ENCODE data around the gene MUC5AC. TPM values are rescaled to one million over a fixed set of nuclear protein-coding genes. Genes with fewer than 3 reads are reported as not detected.

The MUC5AC gene
- total and polyA plus RNA-seq, 8 donors, result 0.04 to 0.75 (median 0.37) TPM; not detected in 1

- H3K36me3 ChIP-seq, result no peaks in the 10 kb centered on the region
- intact Hi-C loops (cut with DNase I), result no loop called here
- no peaks in the 10 kb centered on the region for H3K4me1 ChIP-seq
- peaks cover 0 to 37% of the 10 kb centered on the region in 2 donors for H3K27me3 ChIP-seq
- no peak overlapping the region for H3K27ac ChIP-seq
- no peak for ATAC-seq
- no peak for TF ChIP-seq CTCF (IDR thresholded peaks at IDR 0.05)
- no peak overlapping the region for H3K4me3 ChIP-seq
- DNase-seq, result no peak
- peaks cover 0 to 22% of the 10 kb centered on the region in 2 donors for H3K9me3 ChIP-seq
These were observed 22.8 kb upstream of the MUC5AC start for GRCh38 chr11:1134848-1135445.

- Histone ChIP-seq H3K36me3 (no peaks in the 10 kb centered on the region), H3K9me3 (peaks cover 0 to 26% of the 10 kb centered on the region in 2 donors), H3K4me1 (no peaks in the 10 kb centered on the region), H3K4me3 (no peak overlapping the region), H3K27ac (no peak overlapping the region), H3K27me3 (peaks cover 0 to 25% of the 10 kb centered on the region in 2 donors)
- no peak for TF ChIP-seq CTCF (IDR thresholded peaks at IDR 0.05)
- intact Hi-C loops (cut with DNase I), result no loop called here
- ATAC-seq (no peak), DNase-seq (no peak)
These were observed 19.7 kb upstream of the MUC5AC start for GRCh38 chr11:1138097-1138496.

GRCh38 chr11:1139441-1140083, 18.2 kb upstream of the MUC5AC start:
- intact Hi-C loops (cut with DNase I), result no loop called here
- peaks cover 0 to 28% of the 10 kb centered on the region in 2 donors for H3K9me3 ChIP-seq
- H3K27ac ChIP-seq, result no peak overlapping the region
- H3K4me1 ChIP-seq, result no peaks in the 10 kb centered on the region
- no peak overlapping the region for H3K4me3 ChIP-seq
- H3K36me3 ChIP-seq, result no peaks in the 10 kb centered on the region
- ATAC-seq, result no peak
- TF ChIP-seq CTCF (IDR thresholded peaks at IDR 0.05), result no peak
- peaks cover 0 to 25% of the 10 kb centered on the region in 2 donors for H3K27me3 ChIP-seq
- no peak for DNase-seq

- ATAC-seq (no peak), DNase-seq (peak in 1 of 4 donors; percentile 64)
- no peak for TF ChIP-seq CTCF (IDR thresholded peaks at IDR 0.05)
- H3K27me3 ChIP-seq, result peaks cover 0 to 25% of the 10 kb centered on the region in 2 donors
- peaks cover 0 to 18% of the 10 kb centered on the region in 2 donors for H3K9me3 ChIP-seq
- no peaks in the 10 kb centered on the region for H3K36me3 ChIP-seq
- no peak overlapping the region for H3K27ac ChIP-seq
- intact Hi-C loops (cut with DNase I), result no loop called here
- H3K4me3 ChIP-seq, result no peak overlapping the region
- H3K4me1 ChIP-seq, result no peaks in the 10 kb centered on the region
These were observed 16.9 kb upstream of the MUC5AC start for GRCh38 chr11:1140642-1141490.

GRCh38 chr11:1146365-1146764, 11.4 kb upstream of the MUC5AC start:
- peaks cover 0 to 18% of the 10 kb centered on the region in 2 donors for H3K27me3 ChIP-seq
- no peak for TF ChIP-seq CTCF (IDR thresholded peaks at IDR 0.05)
- peaks cover 0 to 18% of the 10 kb centered on the region in 2 donors for H3K9me3 ChIP-seq
- no peaks in the 10 kb centered on the region for H3K4me1 ChIP-seq
- H3K4me3 ChIP-seq, result no peak overlapping the region
- intact Hi-C loops (cut with DNase I), result no loop called here
- no peaks in the 10 kb centered on the region for H3K36me3 ChIP-seq
- no peak for ATAC-seq
- H3K27ac ChIP-seq, result no peak overlapping the region
- peak in 1 of 4 donors; percentile 71 for DNase-seq
